IMR-90 (cell line): ENCODE data around the gene SYTL3. TPM values are rescaled to one million over a fixed set of nuclear protein-coding genes. Genes with fewer than 3 reads are reported as not detected.

ENCODE experiments used
- ATAC-seq: fragments of 200-7000 bp; cut with Tn5 transposase; 2 replicates; pipeline ENCODE4 v1.9.1; 2020; ENCODE audit warnings: low read depth, mild to moderate bottlenecking, moderate library complexity
- BruUV-seq: library from RNA; stranded (reverse); fragments of 400-500 nt; replicated peaks from 2 replicates; lab custom pipeline; 2021; lab: Mats Ljungman, UMichigan
- CTCF ChIA-PET: fragments of 300-600 bp; formaldehyde crosslinking; extraction: SDS; loops from one replicate; lab custom pipeline; 2021; ENCODE audit warnings: antibody characterized with exemption; lab: Yijun Ruan, JAX
- POLR2A ChIA-PET: fragments of 300-600 bp; sonication (Branson Sonifier 250); formaldehyde crosslinking; loops from one replicate; lab custom pipeline; 2022; ENCODE audit warnings: antibody characterized with exemption; ENCODE audit not compliant: unreplicated experiment; lab: Charles Lee
- DNase-seq: peaks from one replicate; pipeline ENCODE4 v3.0.0; 2013
- H2AFZ ChIP-seq: replicated peaks from 2 replicates; pipeline ENCODE3; 2013; ENCODE audit warnings: low read length, mild to moderate bottlenecking; ENCODE audit not compliant: poor library complexity
- H2AK5ac ChIP-seq: 2 replicates; pipeline ENCODE4 v1.6.1; 2013; ENCODE audit warnings: low read depth, low read length, inconsistent platforms
- H2AK9ac ChIP-seq: replicated peaks from 2 replicates; pipeline ENCODE3; 2013; ENCODE audit warnings: mild to moderate bottlenecking, low read depth, low read length, moderate library complexity; ENCODE audit not compliant: poor library complexity
- H2BK120ac ChIP-seq: 2 replicates; pipeline ENCODE4 v1.6.1; 2013; ENCODE audit warnings: low read depth, low read length, inconsistent platforms
- H2BK15ac ChIP-seq: 3 replicates; pipeline ENCODE4 v1.6.1; 2013; ENCODE audit warnings: low read depth, low read length, inconsistent platforms
- H2BK20ac ChIP-seq: 2 replicates; pipeline ENCODE4 v1.6.1; 2013; ENCODE audit warnings: low read depth, mild to moderate bottlenecking, inconsistent platforms, low read length, moderate library complexity
- H2BK5ac ChIP-seq: 2 replicates; pipeline ENCODE4 v1.6.1; 2013; ENCODE audit warnings: mild to moderate bottlenecking, low read depth, low read length, inconsistent platforms; ENCODE audit not compliant: poor library complexity, severe bottlenecking
- H3K14ac ChIP-seq: replicated peaks from 2 replicates; pipeline ENCODE4 v1.6.1; 2013; ENCODE audit warnings: low read depth, low read length, inconsistent platforms
- H3K18ac ChIP-seq: 2 replicates; pipeline ENCODE4 v1.6.1; 2013; ENCODE audit warnings: low read depth, low read length, control low read depth
- H3K23ac ChIP-seq: 2 replicates; pipeline ENCODE4 v1.6.1; 2013; ENCODE audit warnings: low read depth, low read length, inconsistent platforms
- H3K27ac ChIP-seq: 2 replicates; pipeline ENCODE4 v1.5.1; 2013; ENCODE audit warnings: mild to moderate bottlenecking, control low read depth, low read length; ENCODE audit not compliant: insufficient read depth
- H3K27me3 ChIP-seq: 2 replicates; pipeline ENCODE4 v1.6.1; 2013; ENCODE audit warnings: low read length; ENCODE audit not compliant: control insufficient read depth, insufficient read depth
- H3K36me3 ChIP-seq: 2 replicates; pipeline ENCODE4 v1.6.1; 2013; ENCODE audit warnings: low read length, mixed read lengths; ENCODE audit not compliant: control insufficient read depth, insufficient read depth
- H3K4ac ChIP-seq: 2 replicates; pipeline ENCODE4 v1.6.1; 2013; ENCODE audit warnings: low read depth, low read length, inconsistent platforms
- H3K4me1 ChIP-seq: 2 replicates; pipeline ENCODE4 v1.6.1; 2013; ENCODE audit warnings: low read length, mixed read lengths; ENCODE audit not compliant: control insufficient read depth, insufficient read depth
- H3K4me2 ChIP-seq: 2 replicates; pipeline ENCODE4 v1.6.1; 2013; ENCODE audit warnings: low read depth, mild to moderate bottlenecking, control low read depth, low read length, moderate library complexity
- H3K4me3 ChIP-seq: 2 replicates; pipeline ENCODE4 v1.5.1; 2013; ENCODE audit warnings: low read depth, mild to moderate bottlenecking, control low read depth, low read length, moderate library complexity; ENCODE audit not compliant: insufficient read depth
- H3K56ac ChIP-seq: 2 replicates; pipeline ENCODE4 v1.6.1; 2013; ENCODE audit warnings: low read length, inconsistent platforms; ENCODE audit not compliant: insufficient read depth; ENCODE audit errors: extremely low read depth
- H3K79me1 ChIP-seq, 2 experiments: 2 replicates each; pipeline ENCODE4 v1.6.1; 2013; ENCODE audit warnings: low read length in 2 of 2, inconsistent platforms in 1 of 2, low read depth in 1 of 2
- H3K9ac ChIP-seq: 2 replicates; pipeline ENCODE4 v1.6.1; 2013; ENCODE audit warnings: low read depth, low read length, control low read depth
- H3K9me1 ChIP-seq: 2 replicates; pipeline ENCODE4 v1.6.1; 2013; ENCODE audit warnings: low read length, inconsistent platforms; ENCODE audit not compliant: insufficient read depth
- H3K9me3 ChIP-seq: 2 replicates; pipeline ENCODE4 v1.6.1; 2013; ENCODE audit warnings: low read length; ENCODE audit not compliant: control insufficient read depth, insufficient read depth
- H4K20me1 ChIP-seq: 2 replicates; pipeline ENCODE4 v1.6.1; 2013; ENCODE audit warnings: low read length, inconsistent platforms; ENCODE audit not compliant: insufficient read depth
- H4K5ac ChIP-seq: 2 replicates; pipeline ENCODE4 v1.6.1; 2013; ENCODE audit warnings: mild to moderate bottlenecking, low read depth, low read length, control low read depth
- H4K8ac ChIP-seq, 2 experiments: 2 replicates each; pipeline ENCODE4 v1.6.1; 2013; ENCODE audit warnings: low read depth in 2 of 2, low read length in 2 of 2, control low read depth in 1 of 2, inconsistent platforms in 1 of 2
- H4K91ac ChIP-seq: 2 replicates; pipeline ENCODE4 v1.6.1; 2013; ENCODE audit warnings: low read depth, low read length, inconsistent platforms; ENCODE audit not compliant: insufficient read depth
- BHLHE40 ChIP-seq: fragments of 150-350 bp; IDR thresholded peaks from 2 replicates; pipeline ENCODE4 v1.6.1; 2016; ENCODE audit warnings: mild to moderate bottlenecking, low read depth, low read length
- CEBPB ChIP-seq: IDR thresholded peaks from 2 replicates; pipeline ENCODE4 v1.6.1; 2012; ENCODE audit warnings: low read depth, low read length, improper control_type of control experiment
- CHD1 ChIP-seq: IDR thresholded peaks from 2 replicates; pipeline ENCODE4 v1.6.1; 2012; ENCODE audit warnings: low read depth, low read length, improper control_type of control experiment
- FOS ChIP-seq: fragments of 150-350 bp; IDR thresholded peaks from 2 replicates; pipeline ENCODE4 v1.6.1; 2016; ENCODE audit warnings: low read depth, low read length
- MAFK ChIP-seq: IDR thresholded peaks from 2 replicates; pipeline ENCODE4 v1.6.1; 2012; ENCODE audit warnings: low read depth, low read length, improper control_type of control experiment
- MAZ ChIP-seq: IDR thresholded peaks from 2 replicates; pipeline ENCODE4 v1.6.1; 2012; ENCODE audit warnings: low read depth, mild to moderate bottlenecking, low read length, improper control_type of control experiment, moderate library complexity, borderline replicate concordance
- MXI1 ChIP-seq: IDR thresholded peaks from 2 replicates; pipeline ENCODE4 v1.6.1; 2012; ENCODE audit warnings: low read depth, mild to moderate bottlenecking, low read length, moderate library complexity, borderline replicate concordance
- NFE2L2 ChIP-seq: fragments of 150-350 bp; IDR thresholded peaks from 2 replicates; pipeline ENCODE4 v1.6.1; 2016; ENCODE audit warnings: low read depth, mild to moderate bottlenecking, low read length
- POLR2A ChIP-seq: IDR thresholded peaks from 2 replicates; pipeline ENCODE4 v1.6.1; 2012; ENCODE audit warnings: mild to moderate bottlenecking, low read depth, low read length
- RAD21 ChIP-seq: IDR thresholded peaks from 2 replicates; pipeline ENCODE4 v1.6.1; 2012; ENCODE audit warnings: low read length, improper control_type of control experiment
- RCOR1 ChIP-seq: IDR thresholded peaks from 2 replicates; pipeline ENCODE4 v1.6.1; 2012; ENCODE audit warnings: mild to moderate bottlenecking, low read length, improper control_type of control experiment; ENCODE audit not compliant: insufficient replicate concordance
- RFX5 ChIP-seq: IDR thresholded peaks from 2 replicates; pipeline ENCODE4 v1.8.0; 2012; ENCODE audit warnings: low read depth, mild to moderate bottlenecking, low read length, moderate library complexity
- SMC3 ChIP-seq: fragments of 150-350 bp; IDR thresholded peaks from 2 replicates; pipeline ENCODE4 v1.6.1; 2016; ENCODE audit warnings: low read depth, mild to moderate bottlenecking, antibody characterized with exemption, low read length, moderate library complexity
- WGBS, 2 experiments: methylation state at CpG; one replicate each; pipeline versions ENCODE4 v1.1.5 to v1.1.7; 2013; ENCODE audit warnings: missing lambda C conversion rate in 2 of 2; ENCODE audit not compliant: insufficient read length in 1 of 2; ENCODE audit errors: extremely low coverage in 2 of 2; 5-methylcytosine and 5-hydroxymethylcytosine counted together
- dilution Hi-C: fragments of 300-500 bp; cut with HindIII; formaldehyde crosslinking; loops from one replicate; pipeline ENCODE4 v1.14.3; 2018; ENCODE audit warnings: low sequenced_read_pairs; ENCODE audit not compliant: unreplicated experiment
- in situ Hi-C: fragments of 300-500 bp; cut with MboI; formaldehyde crosslinking; loops from 3 replicates; pipeline ENCODE4 v1.14.3; 2019; ENCODE audit warnings: low sequenced_read_pairs, inconsistent platforms, mixed read lengths
- intact Hi-C: fragments of 100-400 bp; cut with micrococcal nuclease; formaldehyde crosslinking; loops from 2 replicates; pipeline ENCODE4 v1.10.0; 2022
- polyA plus RNA-seq, 3 experiments: library from polyadenylated mRNA; depleted of rRNA; stranded (reverse); fragments of >200 nt; gene quantifications; 2 replicates each; pipeline ENCODE4 v1.2.3, GENCODE V29; 2012; ENCODE audit warnings: low replicate concordance in 1 of 3
- total RNA-seq: library from RNA; depleted of rRNA; stranded (reverse); fragments of >200 nt; gene quantifications from 2 replicates; pipeline ENCODE4 v1.2.3, GENCODE V29; 2012
- TF ChIP-seq, protein P1 (sequence below): conservative IDR thresholded peaks from 2 replicates; pipeline ENCODE4 v1.5.1; 2012; ENCODE audit warnings: mild to moderate bottlenecking, low read depth, low read length, improper control_type of control experiment
- TF ChIP-seq, protein P2 (sequence below): fragments of 150-350 bp; IDR thresholded peaks from 2 replicates; pipeline ENCODE4 v1.6.1; 2016; ENCODE audit warnings: low read depth, mild to moderate bottlenecking, low read length, moderate library complexity, borderline replicate concordance
- TF ChIP-seq, protein P3 (sequence below): fragments of 150-350 bp; IDR thresholded peaks from 2 replicates; pipeline ENCODE4 v1.6.1; 2017; ENCODE audit warnings: mild to moderate bottlenecking, antibody characterized with exemption, low read length, low read depth

Gene SYTL3
- total and polyA plus RNA-seq, 2 of the 4 experiments (the other 2 are of a cell fraction), result 2.9 to 4.3 TPM

DNA sequence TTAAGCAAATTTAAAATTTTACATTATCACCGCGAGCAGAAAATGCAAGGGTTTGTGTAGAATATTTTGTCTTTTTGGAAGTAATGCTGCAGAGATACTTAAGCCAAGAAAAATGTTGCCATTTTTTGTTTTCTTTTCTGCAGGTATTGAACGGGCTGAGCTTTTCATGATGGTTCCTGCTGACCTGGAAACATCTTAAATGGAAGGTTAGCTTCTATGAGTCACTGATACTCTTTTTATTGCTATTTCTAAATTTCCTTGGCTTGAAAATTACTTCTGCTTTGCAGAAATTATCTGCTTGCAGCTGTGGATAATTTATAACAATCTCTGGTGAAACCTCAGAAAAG, 12.7 kb downstream of the SYTL3 start:
- H3K4me1 ChIP-seq, result peaks cover 8% of the 10 kb centered on the region; the same call in 1 of the 2 replicates
- ATAC-seq (no peak), DNase-seq (no peak)
- no peak overlapping the region for H2BK20ac ChIP-seq
- no peak overlapping the region for H2BK15ac ChIP-seq
- BruUV-seq, result no TSS peak
- no CpG with 5 or more reads among the region's 3 CpGs for WGBS, 2 experiments
- ChIA-PET POLR2A (no interaction called here), CTCF (interaction anchor here (0.7 to 2.8 kb wide), 2 partner anchors 29 to 109 kb away, joined by 3 to 12 read pairs; no protein-coding TSS in a partner anchor)
- in situ Hi-C loops (no loop called here), dilution Hi-C loops (no loop called here), intact Hi-C loops (loop anchor here (5.0 kb wide), 1 partner anchor 35 kb away; no protein-coding TSS in a partner anchor)
- no peak overlapping the region for H2AK5ac ChIP-seq
- H3K4me3 ChIP-seq, result no peak overlapping the region
- H3K27ac ChIP-seq, result no peak overlapping the region; the same call in 1 of the 2 replicates
- no peak overlapping the region for H4K91ac ChIP-seq
- H4K20me1 ChIP-seq, result no peaks in the 10 kb centered on the region
- no peaks in the 10 kb centered on the region for H3K27me3 ChIP-seq
- no peaks in the 10 kb centered on the region for H3K9me3 ChIP-seq
- H3K4ac ChIP-seq, result no peak overlapping the region
- H3K14ac ChIP-seq, result no peak overlapping the region
- no peak overlapping the region for H4K5ac ChIP-seq
- no peaks in the 10 kb centered on the region for H3K36me3 ChIP-seq
- no peak overlapping the region for H2AFZ ChIP-seq
- TF ChIP-seq MXI1 (no peak), SMC3 (no peak), BHLHE40 (no peak), POLR2A (no peak), RCOR1 (no peak), RAD21 (no peak), MAFK (no peak), RFX5 (no peak), CHD1 (no peak), MAZ (no peak), NFE2L2 (no peak), FOS (no peak), CEBPB (no peak)
- TF ChIP-seq, protein P1, sequence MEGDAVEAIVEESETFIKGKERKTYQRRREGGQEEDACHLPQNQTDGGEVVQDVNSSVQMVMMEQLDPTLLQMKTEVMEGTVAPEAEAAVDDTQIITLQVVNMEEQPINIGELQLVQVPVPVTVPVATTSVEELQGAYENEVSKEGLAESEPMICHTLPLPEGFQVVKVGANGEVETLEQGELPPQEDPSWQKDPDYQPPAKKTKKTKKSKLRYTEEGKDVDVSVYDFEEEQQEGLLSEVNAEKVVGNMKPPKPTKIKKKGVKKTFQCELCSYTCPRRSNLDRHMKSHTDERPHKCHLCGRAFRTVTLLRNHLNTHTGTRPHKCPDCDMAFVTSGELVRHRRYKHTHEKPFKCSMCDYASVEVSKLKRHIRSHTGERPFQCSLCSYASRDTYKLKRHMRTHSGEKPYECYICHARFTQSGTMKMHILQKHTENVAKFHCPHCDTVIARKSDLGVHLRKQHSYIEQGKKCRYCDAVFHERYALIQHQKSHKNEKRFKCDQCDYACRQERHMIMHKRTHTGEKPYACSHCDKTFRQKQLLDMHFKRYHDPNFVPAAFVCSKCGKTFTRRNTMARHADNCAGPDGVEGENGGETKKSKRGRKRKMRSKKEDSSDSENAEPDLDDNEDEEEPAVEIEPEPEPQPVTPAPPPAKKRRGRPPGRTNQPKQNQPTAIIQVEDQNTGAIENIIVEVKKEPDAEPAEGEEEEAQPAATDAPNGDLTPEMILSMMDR, result no peak
- TF ChIP-seq, protein P2, sequence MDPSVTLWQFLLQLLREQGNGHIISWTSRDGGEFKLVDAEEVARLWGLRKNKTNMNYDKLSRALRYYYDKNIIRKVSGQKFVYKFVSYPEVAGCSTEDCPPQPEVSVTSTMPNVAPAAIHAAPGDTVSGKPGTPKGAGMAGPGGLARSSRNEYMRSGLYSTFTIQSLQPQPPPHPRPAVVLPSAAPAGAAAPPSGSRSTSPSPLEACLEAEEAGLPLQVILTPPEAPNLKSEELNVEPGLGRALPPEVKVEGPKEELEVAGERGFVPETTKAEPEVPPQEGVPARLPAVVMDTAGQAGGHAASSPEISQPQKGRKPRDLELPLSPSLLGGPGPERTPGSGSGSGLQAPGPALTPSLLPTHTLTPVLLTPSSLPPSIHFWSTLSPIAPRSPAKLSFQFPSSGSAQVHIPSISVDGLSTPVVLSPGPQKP, result no peak
- TF ChIP-seq, protein P3, sequence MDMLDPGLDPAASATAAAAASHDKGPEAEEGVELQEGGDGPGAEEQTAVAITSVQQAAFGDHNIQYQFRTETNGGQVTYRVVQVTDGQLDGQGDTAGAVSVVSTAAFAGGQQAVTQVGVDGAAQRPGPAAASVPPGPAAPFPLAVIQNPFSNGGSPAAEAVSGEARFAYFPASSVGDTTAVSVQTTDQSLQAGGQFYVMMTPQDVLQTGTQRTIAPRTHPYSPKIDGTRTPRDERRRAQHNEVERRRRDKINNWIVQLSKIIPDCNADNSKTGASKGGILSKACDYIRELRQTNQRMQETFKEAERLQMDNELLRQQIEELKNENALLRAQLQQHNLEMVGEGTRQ, result no peak
- no peak overlapping the region for H3K56ac ChIP-seq
- H3K18ac ChIP-seq, result no peak overlapping the region
- no peak overlapping the region for H4K8ac ChIP-seq
- H3K23ac ChIP-seq, result no peak overlapping the region
- H3K9me1 ChIP-seq, result no peaks in the 10 kb centered on the region
- no peak overlapping the region for H2AK9ac ChIP-seq
- H2BK120ac ChIP-seq, result no peak overlapping the region
- H3K9ac ChIP-seq, result no peak overlapping the region
- no peak overlapping the region; the same call in 1 of the 2 replicates for H3K4me2 ChIP-seq
- H3K79me1 ChIP-seq, result 0 out of 4 replicates have a peak, but pooled peaks cover 0 to under 1% of the 10 kb centered on the region in 2 experiments
- H2BK5ac ChIP-seq, result no peak overlapping the region
